ENCODE data around the gene FBXO2. TPM values are rescaled to one million over a fixed set of nuclear protein-coding genes. Genes with fewer than 3 reads are reported as not detected.

The FBXO2 gene
- total RNA-seq, 1 donor from 2014 or later: 5.9 TPM

Other genes starting within 250 kb of the FBXO2 start
- gene DISP3, start 175.3 kb downstream of the FBXO2 start, total RNA-seq: not detected
- gene FBXO44, start 448 bp upstream of the FBXO2 start, total RNA-seq: 6.4 TPM
- 6.2 TPM for gene FBXO6, start 9.8 kb upstream of the FBXO2 start, total RNA-seq
- 15.8 TPM for gene MAD2L2, start 26.7 kb upstream of the FBXO2 start, total RNA-seq
- gene DRAXIN, start 37.3 kb upstream of the FBXO2 start, total RNA-seq: 0.04 TPM
- 50.4 TPM for gene AGTRAP, start 81.7 kb upstream of the FBXO2 start, total RNA-seq
- gene C1orf167, start 107.8 kb upstream of the FBXO2 start, total RNA-seq: 0.84 TPM
- gene MTHFR, start 151.5 kb upstream of the FBXO2 start, total RNA-seq: 21.3 TPM
- 6.9 TPM for gene CLCN6, start 151.8 kb upstream of the FBXO2 start, total RNA-seq
- gene NPPA, start 193.4 kb upstream of the FBXO2 start, total RNA-seq: not detected
- gene NPPB, start 204.5 kb upstream of the FBXO2 start, total RNA-seq: not detected

Measured in esophagus mucosa (tissue), 1 donor.